HCT116 (cell line): ENCODE results near the gene ICAM4. TPM values are rescaled to one million over a fixed set of nuclear protein-coding genes. Genes with fewer than 3 reads are reported as not detected.
A peak's percentile ranks its signal among the peaks of the same experiment; 100 is the strongest.

Experiments
- ATAC-seq: fragments of 200-7000 bp; cut with Tn5 transposase; 2 replicates; pipeline ENCODE4 v1.9.1; 2020; ENCODE audit warnings: mild to moderate bottlenecking, moderate library complexity
- BruUV-seq: library from RNA; stranded (reverse); fragments of 400-500 nt; replicated peaks from 2 replicates; lab custom pipeline; 2021; lab: Mats Ljungman, UMichigan
- CTCF ChIA-PET: fragments of 300-600 bp; sonication (Branson Sonifier 250); formaldehyde crosslinking; loops from one replicate; lab custom pipeline; 2021; ENCODE audit warnings: antibody characterized with exemption; lab: Charles Lee
- POLR2A ChIA-PET: fragments of 300-600, 350-600 bp; sonication (Branson Sonifier 250); formaldehyde crosslinking; loops from one replicate; lab custom pipeline; 2021; ENCODE audit warnings: antibody characterized with exemption; lab: Charles Lee
- RAD21 ChIA-PET, 2 experiments: fragments of 300-600 bp; sonication (Branson Sonifier 250); formaldehyde crosslinking; loops; one replicate each; lab custom pipeline; 2023; ENCODE audit warnings: low total read pairs in 2 of 2; ENCODE audit not compliant: uncharacterized antibody in 2 of 2, unreplicated experiment in 2 of 2, low non-redundant PET in 1 of 2; lab: Charles Lee
- DNase-seq: peaks from one replicate; pipeline ENCODE4 v3.0.0-alpha.2; 2010; ENCODE audit warnings: low read depth, low spot score
- H2AFZ ChIP-seq: fragments of 200-600 bp; shearing (Covaris generic), sonication (generic); 2 replicates; pipeline ENCODE4 v1.6.1; 2017; ENCODE audit warnings: low read depth, mixed run types, mixed read lengths, antibody characterized with exemption, low read length; ENCODE audit not compliant: poor library complexity, severe bottlenecking
- H3K27ac ChIP-seq: 2 replicates; pipeline ENCODE4 v1.5.1; 2012; ENCODE audit warnings: low read depth, low read length
- H3K27me3 ChIP-seq: fragments of 200-600 bp; sonication (generic); 2 replicates; pipeline ENCODE4 v1.6.1; 2016; ENCODE audit warnings: mixed run types, low read length, mixed read lengths; ENCODE audit not compliant: insufficient read depth
- H3K36me3 ChIP-seq, 2 experiments: fragments of 200-500 bp in 1 of 2; fragments of 200-600 bp in 1 of 2; sonication (Bioruptor generic) in 1 of 2; sonication (generic) in 1 of 2; 2 replicates each; pipeline versions ENCODE4 v1.5.1 to v1.6.1; 2014 to 2016; ENCODE audit warnings: low read length in 2 of 2, inconsistent platforms in 1 of 2, mixed read lengths in 1 of 2, mixed run types in 1 of 2; ENCODE audit not compliant: insufficient read depth in 2 of 2, control insufficient read depth in 1 of 2
- H3K4me1 ChIP-seq, 2 experiments: fragments of 200-600 bp in 1 of 2; sonication (generic) in 1 of 2; 2 replicates each; pipeline versions ENCODE4 v1.5.1 to v1.6.1; 2012 to 2017; ENCODE audit warnings: low read length in 2 of 2, inconsistent platforms in 1 of 2, mild to moderate bottlenecking in 1 of 2, mixed read lengths in 1 of 2, mixed run types in 1 of 2, moderate library complexity in 1 of 2; ENCODE audit not compliant: insufficient read depth in 2 of 2, control insufficient read depth in 1 of 2
- H3K4me2 ChIP-seq: fragments of 200-600 bp; sonication (generic); 2 replicates; pipeline ENCODE4 v1.6.1; 2017; ENCODE audit warnings: mixed run types, low read length, mixed read lengths
- H3K4me3 ChIP-seq, 2 experiments: fragments of 200-600 bp in 1 of 2; sonication (generic) in 1 of 2; replicated peaks in 1 of 2; 2 replicates each; pipeline ENCODE4 v1.5.1; 2011 to 2016; ENCODE audit warnings: low read length in 2 of 2, control low read depth in 1 of 2, low read depth in 1 of 2, mild to moderate bottlenecking in 1 of 2, mixed read lengths in 1 of 2, mixed run types in 1 of 2
- H3K79me2 ChIP-seq: fragments of 200-600 bp; sonication (generic); 2 replicates; pipeline ENCODE4 v1.6.1; 2017; ENCODE audit warnings: mild to moderate bottlenecking, mixed run types, low read length, moderate library complexity, mixed read lengths; ENCODE audit not compliant: insufficient read depth
- H3K9ac ChIP-seq: fragments of 200-600 bp; sonication (generic); 2 replicates; pipeline ENCODE4 v1.6.1; 2016; ENCODE audit warnings: low read length, mixed read lengths
- H3K9me2 ChIP-seq: fragments of 200-600 bp; sonication (generic), shearing (Covaris generic); 2 replicates; pipeline ENCODE4 v1.6.1; 2017; ENCODE audit warnings: mixed run types, mild to moderate bottlenecking, moderate library complexity; ENCODE audit not compliant: insufficient read depth
- H3K9me3 ChIP-seq, 2 experiments: fragments of 200-500 bp in 1 of 2; fragments of 200-600 bp in 1 of 2; sonication (Bioruptor generic) in 1 of 2; sonication (generic) in 1 of 2; 2 replicates each; pipeline ENCODE4 v1.6.1; 2014 to 2017; ENCODE audit warnings: low read length in 2 of 2, mixed read lengths in 2 of 2, inconsistent platforms in 1 of 2, low read depth in 1 of 2, mild to moderate bottlenecking in 1 of 2, mixed run types in 1 of 2, moderate library complexity in 1 of 2; ENCODE audit not compliant: control insufficient read depth in 1 of 2, insufficient read depth in 1 of 2
- H4K20me1 ChIP-seq: fragments of 200-600 bp; sonication (generic), shearing (Covaris generic); 2 replicates; pipeline ENCODE4 v1.6.1; 2017; ENCODE audit warnings: mixed run types, mild to moderate bottlenecking, moderate library complexity; ENCODE audit not compliant: insufficient read depth
- ATF3 ChIP-seq: IDR thresholded peaks from 2 replicates; pipeline ENCODE4 v1.6.1; 2012
- CBX3 ChIP-seq: IDR thresholded peaks from 2 replicates; pipeline ENCODE4 v1.6.1; 2012; ENCODE audit warnings: low read depth
- CEBPB ChIP-seq: IDR thresholded peaks from 2 replicates; pipeline ENCODE4 v1.6.1; 2012; ENCODE audit warnings: low read depth
- JUND ChIP-seq: IDR thresholded peaks from 2 replicates; pipeline ENCODE4 v1.6.1; 2012
- POLR2A ChIP-seq: IDR thresholded peaks from 2 replicates; pipeline ENCODE4 v1.7.0; 2011; ENCODE audit warnings: borderline replicate concordance; ENCODE audit not compliant: insufficient read depth, insufficient read length; ENCODE audit errors: extremely low read depth
- POLR2AphosphoS5 ChIP-seq: IDR thresholded peaks from 2 replicates; pipeline ENCODE4 v1.6.1; 2011; ENCODE audit warnings: mild to moderate bottlenecking, low read depth, low read length, moderate library complexity
- RAD21 ChIP-seq: IDR thresholded peaks from 2 replicates; pipeline ENCODE4 v1.6.1; 2012; ENCODE audit warnings: low read depth, mild to moderate bottlenecking
- SP1 ChIP-seq: IDR thresholded peaks from 2 replicates; pipeline ENCODE4 v1.6.1; 2012; ENCODE audit warnings: low read depth
- TCF7L2 ChIP-seq: IDR thresholded peaks from 2 replicates; pipeline ENCODE4 v1.7.0; 2011; ENCODE audit warnings: borderline replicate concordance, inconsistent platforms; ENCODE audit not compliant: insufficient read depth, insufficient read length; ENCODE audit errors: extremely low read depth
- ZFX ChIP-seq: fragments of 450-650 bp; IDR thresholded peaks from 2 replicates; pipeline ENCODE4 v1.6.1; 2017
- intact Hi-C: fragments of 100-400 bp; cut with micrococcal nuclease; formaldehyde crosslinking; loops from 2 replicates; pipeline ENCODE4 v1.10.0; 2022
- total RNA-seq: library from RNA; stranded (reverse); gene quantifications from one replicate; pipeline ENCODE4 v1.2.1, GENCODE V29; 2021; ENCODE audit not compliant: unreplicated experiment

The ICAM4 gene
- total RNA-seq, 1 experiment from 2014 or later = not detected

GRCh38 chr19:10332158-10332964, 45.6 kb downstream of the ICAM4 start:
- Histone ChIP-seq H3K4me3 (peak overlapping the region; percentile 77 to 93), H2AFZ (no peak overlapping the region), H3K9me2 (no peaks in the 10 kb centered on the region), H3K4me2 (peak overlapping the region; percentile 100), H3K4me1 (peaks cover 6 to 28% of the 10 kb centered on the region in 2 experiments; a peak in 3 of 4 replicates), H3K27me3 (no peaks in the 10 kb centered on the region), H3K9me3 (no peaks in the 10 kb centered on the region), H3K9ac (peak overlapping the region; percentile 75), H3K27ac (peak overlapping the region; percentile 90), H3K36me3 (peaks cover 20 to 35% of the 10 kb centered on the region in 2 experiments), H4K20me1 (no peaks in the 10 kb centered on the region), H3K79me2 (peaks cover 61% of the 10 kb centered on the region)
- intact Hi-C loops = loop anchor here (2.0 kb wide), 1 partner anchor 44 kb away; the partner anchor contains the start of gene ICAM5
- DNase-seq (no peak), ATAC-seq (no peak)
- CTCF ChIA-PET = interaction anchor here (1.0 kb wide), 1 partner anchor 73 kb away, joined by 4 read pairs; no protein-coding TSS in a partner anchor
- no peak for TF ChIP-seq CEBPB
- no peak; the same call in 1 of the 2 replicates for TF ChIP-seq SP1
- TF ChIP-seq POLR2A = no peak
- TF ChIP-seq JUND = no peak
- TF ChIP-seq TCF7L2 = no peak
- TF ChIP-seq CBX3 = no peak
- TF ChIP-seq POLR2AphosphoS5 = no peak
- no peak for TF ChIP-seq RAD21
- no peak for TF ChIP-seq ZFX
- no peak for TF ChIP-seq ATF3
- RAD21 ChIA-PET = no interaction called here
- BruUV-seq = TSS peak; percentile 70
- POLR2A ChIA-PET = interaction anchor here (2.5 kb wide), 1 partner anchor 43 kb away, joined by 26 read pairs; the partner anchor contains the start of gene ICAM5
